GM21515 (cell line): ENCODE measurements around the gene CTDSPL.
"Not testable (repeated sequence)": the region's sequence is repeated elsewhere in the genome, so short reads cannot be mapped to it uniquely, and the experiment has no call there.

Experiments
- ATAC-seq: cut with Tn5 transposase; IDR thresholded peaks from one replicate; pipeline ENCODE4 v1.9.1; 2021; ENCODE audit not compliant: unreplicated experiment

The CTDSPL gene, protein sequence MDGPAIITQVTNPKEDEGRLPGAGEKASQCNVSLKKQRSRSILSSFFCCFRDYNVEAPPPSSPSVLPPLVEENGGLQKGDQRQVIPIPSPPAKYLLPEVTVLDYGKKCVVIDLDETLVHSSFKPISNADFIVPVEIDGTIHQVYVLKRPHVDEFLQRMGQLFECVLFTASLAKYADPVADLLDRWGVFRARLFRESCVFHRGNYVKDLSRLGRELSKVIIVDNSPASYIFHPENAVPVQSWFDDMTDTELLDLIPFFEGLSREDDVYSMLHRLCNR

DNA sequence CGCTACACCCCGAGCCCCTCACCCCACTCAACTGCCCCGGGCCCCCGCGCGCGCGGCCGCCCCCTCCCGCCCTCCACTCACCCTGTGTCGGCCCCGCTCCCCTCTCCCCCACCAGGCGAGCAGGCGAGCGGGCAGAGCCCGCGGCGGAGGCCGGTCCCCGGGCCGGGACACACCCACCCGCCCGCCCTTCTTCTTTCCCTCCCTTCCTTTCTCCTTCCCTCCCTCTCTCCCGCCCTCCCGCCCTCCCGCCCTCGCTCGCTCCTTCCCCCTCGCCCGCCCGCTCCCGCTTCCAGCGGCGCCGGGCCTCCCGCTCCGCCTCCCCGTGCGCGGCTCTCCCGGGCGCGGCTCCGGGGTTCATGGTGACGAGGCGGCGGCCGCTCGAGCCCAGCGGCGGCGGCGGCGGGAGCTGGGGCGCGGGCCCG, at the start of gene CTDSPL:
CTDSPL (plus strand) TSS at position 261 of the 422 bp plus-strand sequence. CDS start 320 bp downstream, outside the sequence.
- no peak for ATAC-seq

DNA sequence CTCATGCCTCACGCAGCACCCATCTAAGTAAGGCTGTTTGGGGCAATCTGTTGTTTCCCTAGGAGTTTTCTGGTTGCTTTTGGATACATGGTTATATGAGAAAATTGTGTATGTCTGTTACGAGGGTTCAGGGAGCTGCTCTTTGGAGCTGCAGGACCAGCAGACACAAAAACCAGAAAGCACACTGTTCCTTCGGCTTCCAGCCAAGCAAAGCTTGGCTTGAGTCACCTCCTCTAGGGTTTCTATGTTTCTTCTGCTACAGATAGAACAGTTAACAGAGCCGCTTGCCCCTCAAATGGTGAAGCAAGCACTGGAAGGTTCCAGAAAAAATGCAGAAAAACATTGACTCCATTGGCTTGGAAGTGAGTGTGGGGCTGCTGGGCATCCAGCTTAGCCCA, 49.2 kb upstream of the CTDSPL start:
- no peak for ATAC-seq

DNA sequence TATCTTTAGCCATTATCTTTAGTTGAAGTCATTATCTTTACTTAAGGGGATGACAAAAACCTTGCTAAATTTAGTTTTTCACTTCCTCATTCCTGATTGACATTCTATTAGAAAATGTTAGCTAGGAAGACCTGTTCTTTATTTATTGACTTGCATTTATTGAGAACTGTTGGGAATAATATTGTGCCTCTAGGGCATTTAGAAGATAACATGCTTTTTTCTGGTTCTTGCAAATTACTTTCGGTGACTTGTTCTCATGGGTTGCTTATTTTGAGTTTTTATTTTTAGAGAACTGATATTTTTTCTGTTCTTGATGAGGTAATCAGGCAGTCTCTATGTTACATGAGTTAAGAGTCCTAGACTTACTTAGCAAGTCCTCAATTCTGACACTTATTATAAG, 48.3 kb upstream of the CTDSPL start:
- no peak for ATAC-seq

DNA sequence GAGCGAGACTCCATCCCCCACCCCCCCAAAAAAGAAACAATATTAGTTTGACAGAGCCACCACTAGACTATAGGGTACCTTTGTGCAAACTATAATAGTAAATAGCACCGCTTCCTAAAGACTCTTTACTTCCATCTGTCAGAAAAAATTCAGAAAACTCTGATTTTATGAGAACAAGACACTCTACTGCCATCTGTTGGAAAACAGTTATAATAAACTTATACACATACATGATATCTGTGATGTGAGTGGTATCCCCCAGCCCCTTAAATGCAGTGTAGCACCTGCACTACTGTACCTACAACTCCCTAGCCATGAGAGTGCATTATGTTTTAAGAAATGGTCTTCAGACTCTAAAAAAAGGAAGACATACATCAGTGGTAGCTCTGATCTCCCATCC, 47.1 kb upstream of the CTDSPL start:
- no peak for ATAC-seq

DNA sequence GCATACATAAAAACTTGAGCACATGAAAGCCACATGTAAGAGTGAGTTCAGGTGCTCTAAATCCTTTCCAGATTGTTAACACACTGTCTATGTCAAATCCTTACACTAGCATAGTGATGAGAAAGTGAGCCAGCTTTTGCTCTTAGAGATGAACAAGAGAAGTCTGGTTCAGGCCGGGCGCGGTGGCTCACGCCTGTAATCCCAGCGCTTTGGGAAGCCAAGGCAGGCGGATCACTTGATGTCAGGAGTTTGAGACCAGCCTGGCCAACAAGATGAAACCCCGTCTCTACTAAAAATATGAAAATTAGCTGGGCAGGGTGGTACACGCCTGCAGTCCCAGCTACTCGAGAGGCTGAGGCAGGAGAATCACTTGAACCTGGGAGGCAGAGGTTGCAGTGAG, 46.5 kb upstream of the CTDSPL start:
- ATAC-seq = not testable (repeated sequence)

DNA sequence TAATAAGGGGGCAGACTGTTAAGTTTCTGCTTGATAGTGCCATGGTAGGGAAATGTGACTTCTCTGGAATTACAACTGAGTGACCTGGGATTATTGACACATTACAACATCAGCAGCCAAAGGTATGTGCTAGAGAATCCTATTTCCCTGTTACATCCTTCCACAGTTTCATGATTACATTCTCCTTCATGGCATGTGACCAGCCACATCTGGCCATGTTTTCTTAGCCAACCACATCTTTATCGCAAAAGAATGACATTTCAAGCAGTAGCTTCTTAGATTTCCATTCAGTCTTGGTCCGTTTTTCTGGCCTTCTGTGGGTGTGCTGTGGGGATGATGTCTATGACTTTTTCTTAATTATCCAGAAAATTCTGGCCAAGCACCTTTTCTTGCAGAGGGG, 45.4 kb upstream of the CTDSPL start:
- ATAC-seq = no peak

DNA sequence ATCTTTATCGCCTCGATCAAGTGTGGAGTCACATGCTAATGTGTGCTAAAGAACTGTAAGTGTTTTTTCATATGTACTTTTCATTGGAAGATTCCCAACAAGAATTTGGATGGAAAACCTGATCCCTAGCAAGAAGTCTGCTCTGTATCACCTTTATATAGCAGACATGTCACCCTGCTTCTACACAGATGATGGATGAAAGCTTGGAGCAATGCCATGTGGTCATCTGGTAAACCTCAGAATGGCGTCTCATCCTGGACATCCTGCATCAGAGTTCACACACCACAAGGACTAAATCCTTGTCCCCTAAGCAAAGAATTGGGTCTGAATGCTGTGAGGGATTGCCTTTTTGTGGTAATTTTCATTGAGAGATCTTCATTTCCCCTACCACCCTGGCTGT, 42.1 kb upstream of the CTDSPL start:
- ATAC-seq = no peak

DNA sequence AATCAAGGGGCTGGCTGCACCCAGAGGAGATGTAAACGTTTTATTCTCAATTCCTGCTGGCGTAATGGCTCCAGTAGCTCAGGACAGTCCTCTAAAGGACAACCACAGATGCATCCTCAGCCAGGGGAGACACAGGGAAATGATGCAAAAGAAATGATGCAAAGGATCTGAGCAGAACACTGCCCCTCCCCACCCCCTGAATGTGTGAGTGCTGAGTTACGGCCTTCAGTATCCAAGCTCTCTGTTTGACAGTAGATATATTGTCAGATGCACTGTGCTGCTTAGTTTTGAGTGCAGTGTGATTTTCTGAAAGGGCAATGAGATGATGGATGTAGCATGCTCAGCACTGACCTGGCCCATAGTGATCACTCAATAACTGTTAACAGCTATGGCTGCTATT, 41.4 kb upstream of the CTDSPL start:
- ATAC-seq = no peak

DNA sequence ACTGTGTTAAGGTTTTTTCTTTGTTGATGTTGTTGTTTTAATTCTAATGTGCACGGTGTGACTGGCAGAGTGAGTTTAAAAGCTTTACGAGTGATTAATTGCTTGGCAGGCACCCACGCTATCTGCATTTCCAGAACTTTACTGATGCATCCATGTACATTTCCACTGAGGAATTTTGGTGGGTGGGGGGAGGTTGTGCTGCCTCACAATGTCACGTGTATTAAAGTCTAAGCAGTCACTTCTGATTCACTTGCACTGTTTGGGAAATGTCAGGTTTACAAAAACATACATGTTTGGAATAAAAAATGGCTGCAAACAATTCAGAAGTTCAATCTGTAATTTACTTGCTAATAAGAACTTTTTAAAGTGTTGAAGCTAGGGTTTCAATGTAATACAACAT, 38.5 kb upstream of the CTDSPL start:
- ATAC-seq = no peak

DNA sequence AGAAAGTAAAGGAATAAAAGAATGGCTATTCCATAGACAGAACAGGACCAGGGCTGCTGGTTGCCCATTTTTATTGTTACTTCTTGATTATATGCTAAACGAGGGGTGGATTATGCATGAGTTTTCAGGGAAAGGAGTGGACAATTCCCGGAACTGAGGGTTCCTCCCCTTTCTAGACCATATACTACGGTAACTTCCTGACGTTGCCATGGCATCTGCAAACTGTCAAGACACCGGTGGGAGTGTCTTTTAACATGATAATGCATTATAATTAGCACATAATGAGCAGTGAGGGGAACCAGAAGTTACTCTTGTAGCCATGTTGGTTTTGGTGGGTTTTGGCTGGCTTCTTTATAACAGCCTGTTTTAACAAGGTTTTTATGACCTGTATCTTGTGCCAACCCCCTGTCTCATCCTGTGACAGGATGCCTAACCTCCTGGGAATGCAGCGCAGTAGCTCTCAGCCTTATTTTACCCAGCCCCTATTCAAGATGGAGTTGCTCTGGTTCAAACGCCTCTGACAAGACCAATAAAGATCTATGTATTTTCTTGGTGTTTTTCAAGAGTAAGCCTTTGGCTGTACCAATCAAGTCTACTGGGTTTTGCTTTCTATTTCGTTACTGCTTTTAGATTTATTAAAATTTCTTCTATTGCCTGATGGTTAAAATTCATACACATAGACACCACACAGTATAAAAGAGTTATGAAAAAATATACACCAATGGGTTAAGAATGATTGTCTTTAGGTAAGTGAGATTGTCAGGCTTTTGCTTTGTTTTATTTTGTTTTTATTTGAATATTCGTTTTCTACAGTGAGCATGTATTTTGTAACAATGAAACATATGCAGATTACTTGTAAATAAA, 37.4 kb upstream of the CTDSPL start:
- no peak for ATAC-seq

DNA sequence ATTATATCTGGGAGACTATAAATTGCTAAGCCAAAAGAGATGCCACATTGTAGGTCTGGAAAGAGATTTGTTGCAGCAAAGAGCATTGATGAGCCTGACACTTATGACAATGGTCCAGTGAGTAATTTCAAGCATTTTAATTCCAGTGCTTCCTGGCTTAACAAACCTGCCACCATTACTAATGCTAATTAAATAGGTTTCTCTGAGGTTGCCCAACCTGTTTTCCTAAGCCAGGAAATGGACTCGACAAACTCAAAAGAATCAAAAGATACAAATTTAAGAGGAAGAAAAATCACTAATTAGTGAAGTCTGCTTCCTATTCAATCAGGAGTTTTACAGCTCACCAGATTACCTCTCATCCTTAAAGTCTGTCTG, 36.7 kb upstream of the CTDSPL start:
- ATAC-seq = no peak

DNA sequence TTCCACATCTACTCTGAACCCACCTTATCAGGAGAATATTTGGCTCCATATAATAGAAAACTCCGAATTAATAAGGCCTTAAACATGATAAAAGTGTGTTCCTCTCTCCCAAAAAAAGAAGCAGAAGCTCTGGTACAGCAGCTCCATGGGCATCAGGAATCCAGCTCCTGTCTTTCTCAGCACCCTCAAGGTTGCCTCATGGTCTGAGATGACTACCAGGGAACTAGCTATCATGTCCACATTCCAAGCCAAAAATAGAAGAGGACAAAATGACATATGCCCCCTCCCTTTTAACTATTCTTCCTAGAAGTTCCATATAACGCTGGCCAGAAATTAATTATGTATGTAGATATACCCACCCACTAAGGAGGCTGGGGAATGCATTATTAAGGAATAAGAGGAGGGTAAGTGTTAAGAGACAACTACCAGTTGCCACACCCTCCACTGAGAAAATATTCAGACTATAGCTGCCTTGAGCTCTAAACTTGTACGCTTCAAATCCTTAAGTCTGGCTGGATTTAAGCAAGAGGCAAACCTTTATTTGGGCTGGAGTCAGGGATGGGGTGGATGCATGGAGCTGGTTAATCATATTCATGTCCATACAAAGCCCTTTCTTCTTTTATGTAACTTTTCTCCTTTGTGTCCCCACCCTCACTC, 35.8 kb upstream of the CTDSPL start:
- no peak for ATAC-seq

DNA sequence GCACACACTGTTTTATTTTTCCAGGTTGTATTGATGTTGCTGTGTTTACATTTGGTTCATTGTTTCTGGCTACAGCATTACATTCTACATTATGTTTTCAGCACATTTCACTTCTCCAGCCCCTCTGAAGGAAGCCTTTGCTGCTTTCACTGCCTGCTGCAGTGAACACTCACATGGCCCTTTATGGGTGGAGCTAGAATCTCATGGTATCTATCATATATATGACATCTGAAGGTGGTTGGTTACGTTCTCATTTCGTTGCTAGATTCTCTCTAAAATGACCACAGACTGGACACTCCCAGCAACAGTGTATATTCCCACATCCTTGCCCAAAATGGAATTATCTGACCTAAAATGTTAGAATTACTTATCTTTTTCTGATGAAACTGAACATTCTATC, 35.2 kb upstream of the CTDSPL start:
- ATAC-seq = no peak

DNA sequence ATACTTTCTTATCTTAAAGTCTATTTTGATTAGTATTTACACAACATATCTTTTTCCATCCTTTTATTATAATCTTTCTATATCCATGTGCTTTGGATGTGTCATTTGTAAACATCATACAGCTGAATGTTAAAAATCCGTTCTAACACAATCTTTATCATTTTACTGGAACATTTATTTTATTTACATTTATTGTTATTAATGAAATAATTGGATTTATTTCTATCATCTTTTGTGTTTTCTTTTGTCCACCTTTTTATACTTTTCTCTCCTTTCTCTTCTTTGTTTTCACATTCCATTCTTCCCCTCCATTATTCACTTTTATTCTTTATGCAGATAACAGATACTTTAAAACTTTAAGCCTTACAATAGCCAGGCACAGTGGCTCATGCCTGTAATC, 34.7 kb upstream of the CTDSPL start:
- ATAC-seq = no peak

DNA sequence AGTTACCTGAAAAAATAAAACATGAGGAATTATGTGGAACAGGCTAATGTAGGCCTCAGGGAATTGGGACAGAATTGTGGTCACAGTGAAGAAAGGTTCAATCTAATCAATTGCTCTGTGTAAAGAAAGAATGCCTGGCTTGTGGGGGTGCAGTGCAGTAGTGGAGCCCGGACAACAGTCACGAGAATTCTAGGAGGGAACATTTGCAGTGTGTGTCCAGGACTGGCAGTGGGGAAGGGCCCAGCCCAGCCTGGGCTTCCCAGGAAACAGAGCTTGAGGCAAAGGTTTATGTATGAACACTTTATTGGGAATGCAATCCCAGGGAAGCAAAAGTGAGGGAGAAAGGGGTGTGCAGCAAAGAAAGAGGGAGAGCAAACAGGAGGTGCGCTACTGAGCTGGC, 29.2 kb upstream of the CTDSPL start:
- ATAC-seq = no peak

DNA sequence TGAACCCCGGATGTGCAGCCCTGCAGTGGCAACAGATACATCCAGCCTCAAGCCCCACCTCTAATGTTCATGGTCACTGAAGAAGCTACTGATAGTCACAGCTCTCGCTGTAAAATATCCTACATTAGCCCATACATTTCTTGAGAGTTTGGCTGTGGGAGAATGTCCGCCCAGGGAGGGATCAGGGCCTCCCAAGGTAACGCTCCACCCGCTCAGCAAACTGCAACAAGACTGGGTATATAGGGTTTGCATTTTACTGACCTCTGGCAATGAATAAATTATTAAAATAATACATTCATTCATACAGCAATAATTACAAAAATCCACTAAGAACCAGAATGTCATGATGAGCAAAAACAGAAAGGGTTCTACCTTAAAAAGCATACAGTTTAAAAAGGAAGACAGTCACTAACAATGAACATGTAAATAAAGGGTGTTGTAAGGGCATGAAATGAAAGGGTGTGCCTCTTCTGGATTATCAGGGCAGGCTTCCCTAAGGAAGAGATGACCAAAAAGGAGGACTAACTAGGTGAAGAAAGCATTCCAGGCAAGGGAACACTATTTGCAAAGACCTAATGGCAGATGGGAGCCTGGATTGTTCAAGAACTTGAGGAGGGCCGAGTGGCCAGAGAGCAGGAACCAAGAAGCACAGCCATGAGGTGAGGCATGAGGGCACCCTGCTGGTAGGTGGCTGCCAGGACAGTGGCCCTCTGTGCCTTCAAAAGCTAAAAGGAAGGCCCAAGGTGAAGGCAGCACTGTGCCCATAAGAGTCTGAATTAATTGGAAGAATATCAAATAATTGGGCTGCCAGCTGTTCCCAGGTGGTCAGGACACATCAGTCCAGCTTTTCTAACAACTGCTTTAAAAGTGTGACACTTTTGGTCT, 28.1 kb upstream of the CTDSPL start:
- no peak for ATAC-seq

DNA sequence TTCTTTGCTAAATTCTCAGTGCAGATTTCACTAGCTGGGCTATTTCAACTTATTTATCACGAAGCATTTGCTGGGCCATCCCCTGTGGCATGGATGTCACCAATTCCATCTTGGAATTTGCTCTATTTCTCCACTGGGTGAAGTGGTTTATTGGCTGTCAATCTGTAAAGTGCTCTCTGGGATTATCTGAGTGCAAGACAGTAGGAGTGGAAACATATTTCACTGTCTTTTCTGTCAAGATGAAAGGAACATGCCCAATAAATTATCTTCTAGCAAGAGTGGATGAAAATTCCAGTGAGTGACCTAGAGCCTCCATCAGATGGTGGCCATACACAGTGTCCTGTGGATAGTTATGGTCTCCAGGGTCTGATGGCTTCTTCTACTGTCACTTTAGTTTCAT, 25.1 kb upstream of the CTDSPL start:
- no peak for ATAC-seq

DNA sequence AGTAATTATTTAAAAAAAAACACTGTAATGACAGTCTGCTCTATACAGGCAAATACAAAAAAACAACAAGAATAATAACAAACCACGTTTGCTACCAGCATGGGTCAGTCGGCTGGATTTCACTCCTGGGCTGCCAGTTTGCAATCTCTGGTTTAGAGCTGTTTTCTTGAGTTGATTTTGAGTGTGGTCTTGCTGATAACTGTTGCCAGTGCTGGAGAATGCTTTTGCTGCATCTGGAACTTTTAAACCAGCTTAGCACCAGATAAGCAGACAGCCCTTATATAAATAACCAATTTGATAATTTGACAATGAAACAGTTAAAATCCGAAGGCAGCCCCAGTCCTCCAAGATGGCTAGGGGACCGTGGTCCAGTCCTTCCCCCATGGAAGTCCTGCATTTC, 14.0 kb upstream of the CTDSPL start:
- ATAC-seq = no peak

DNA sequence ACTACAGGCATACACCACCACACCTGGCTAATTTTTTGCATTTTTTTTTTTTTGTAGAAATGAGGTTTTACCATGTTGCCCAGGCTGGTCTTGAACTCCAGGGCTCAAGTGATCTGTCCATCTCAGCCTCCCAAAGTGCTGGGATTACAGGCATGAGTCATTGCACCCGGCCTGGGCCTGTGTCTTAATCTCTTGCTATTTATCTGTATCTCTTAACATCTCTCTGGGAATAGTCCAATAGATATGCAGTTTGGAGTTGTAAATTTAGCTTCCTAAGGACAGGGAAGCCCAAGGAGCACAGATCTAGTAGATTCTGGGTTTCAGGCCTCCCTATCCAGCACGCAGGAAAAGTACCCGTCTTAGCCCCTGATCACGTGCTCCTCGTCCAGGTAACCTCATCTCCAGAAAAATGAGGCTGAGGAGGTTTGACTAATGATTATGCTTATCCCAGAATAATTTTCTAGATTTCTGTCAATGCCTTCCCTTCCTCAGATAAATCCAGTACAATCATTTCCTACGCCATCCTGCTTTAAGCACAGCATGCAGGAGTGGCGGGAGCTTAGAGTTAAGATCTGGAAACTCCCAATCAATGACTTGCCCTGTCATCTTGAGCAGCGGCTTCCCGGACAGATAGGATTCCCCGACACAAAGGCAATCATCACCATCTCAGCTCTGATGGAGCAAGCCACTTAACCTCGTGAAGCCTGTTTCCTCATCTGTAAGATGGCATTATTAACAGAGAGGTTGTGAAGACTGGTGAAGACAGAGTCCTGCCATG, 12.3 kb upstream of the CTDSPL start:
- no peak for ATAC-seq

DNA sequence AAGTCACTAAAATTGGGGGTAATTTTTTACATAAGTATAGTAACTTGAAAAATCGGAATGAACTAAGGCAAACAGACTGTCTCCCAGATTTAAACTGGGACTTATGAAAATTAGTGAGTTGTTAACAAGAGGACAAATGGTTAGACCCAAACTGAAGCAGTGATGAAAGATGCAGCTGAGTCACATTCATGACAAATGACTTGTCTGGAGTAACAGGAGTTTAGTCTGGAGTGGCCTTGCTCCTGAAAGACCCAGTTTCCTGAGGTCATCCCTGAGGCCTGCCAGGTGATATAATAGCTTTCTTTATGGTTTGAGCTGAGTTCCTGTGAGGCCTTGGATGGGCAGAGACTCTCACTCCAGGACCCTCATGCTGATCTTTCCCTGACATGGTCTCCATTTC, 9.6 kb upstream of the CTDSPL start:
- ATAC-seq = no peak
